UCSD-AML1 (cell line): ENCODE measurements around the gene CUEDC2.

Experiments used
- DNase-seq: peaks from one replicate; lab custom pipeline; 2025; ENCODE audit not compliant: unreplicated experiment; lab: John Stamatoyannopoulos, UW

The CUEDC2 gene

GRCh38 chr10:102411341-102412255 lies 20.8 kb downstream of the CUEDC2 start:
- no peak for DNase-seq

- no peak for DNase-seq
Measured at GRCh38 chr10:102410429-102411073, 21.8 kb downstream of the CUEDC2 start.

- no peak for DNase-seq
Measured at GRCh38 chr10:102409604-102410428, 22.6 kb downstream of the CUEDC2 start.

- DNase-seq: no peak
Measured at GRCh38 chr10:102408728-102409603, 23.4 kb downstream of the CUEDC2 start.

GRCh38 chr10:102408131-102408727 lies 24.1 kb downstream of the CUEDC2 start:
- no peak for DNase-seq

- DNase-seq: no peak
Measured at GRCh38 chr10:102407425-102408130, 24.8 kb downstream of the CUEDC2 start.

- DNase-seq: no peak
Measured at GRCh38 chr10:102406815-102407214, 25.6 kb downstream of the CUEDC2 start.

- DNase-seq: no peak
Measured at GRCh38 chr10:102405632-102406031, 26.7 kb downstream of the CUEDC2 start.

GRCh38 chr10:102405108-102405571 lies 27.2 kb downstream of the CUEDC2 start:
- no peak for DNase-seq

GRCh38 chr10:102404361-102405107 lies 27.8 kb downstream of the CUEDC2 start:
- no peak for DNase-seq

- DNase-seq: no peak
Measured at GRCh38 chr10:102403115-102403514, 29.3 kb downstream of the CUEDC2 start.

- DNase-seq: no peak
Measured at GRCh38 chr10:102402512-102402896, 29.9 kb downstream of the CUEDC2 start.

- no peak for DNase-seq
Measured at GRCh38 chr10:102401735-102402511, 30.5 kb downstream of the CUEDC2 start.

- no peak for DNase-seq
Measured at GRCh38 chr10:102401342-102401654, 31.1 kb downstream of the CUEDC2 start.

GRCh38 chr10:102400598-102401341 lies 31.6 kb downstream of the CUEDC2 start:
- DNase-seq: no peak

GRCh38 chr10:102400076-102400475 lies 32.3 kb downstream of the CUEDC2 start:
- DNase-seq: no peak
